H9 (cell line): ENCODE data around the gene POU6F2. TPM values are rescaled to one million over a fixed set of nuclear protein-coding genes. Genes with fewer than 3 reads are reported as not detected.

Experiments
- DNase-seq: peaks from one replicate; pipeline ENCODE4 v3.0.0-alpha.2; 2017
- H2AFZ ChIP-seq: one replicate; pipeline ENCODE4 v1.6.1; 2013; ENCODE audit warnings: mild to moderate bottlenecking, low read length, control low read depth, moderate library complexity
- H2AK5ac ChIP-seq: 2 replicates; pipeline ENCODE4 v1.6.1; 2013; ENCODE audit warnings: low read length, control low read depth, mixed read lengths; ENCODE audit not compliant: insufficient read length
- H2BK120ac ChIP-seq: one replicate; pipeline ENCODE4 v1.6.1; 2013; ENCODE audit warnings: low read depth, mild to moderate bottlenecking, low read length, control low read depth, inconsistent platforms; ENCODE audit not compliant: poor library complexity, severe bottlenecking
- H2BK12ac ChIP-seq: 2 replicates; pipeline ENCODE4 v1.6.1; 2013; ENCODE audit warnings: low read length, control low read depth, mixed read lengths, low read depth; ENCODE audit not compliant: insufficient read length
- H2BK15ac ChIP-seq: 2 replicates; pipeline ENCODE4 v1.6.1; 2013; ENCODE audit warnings: low read depth, low read length, control low read depth
- H2BK20ac ChIP-seq: one replicate; pipeline ENCODE4 v1.6.1; 2013; ENCODE audit warnings: low read depth, mild to moderate bottlenecking, low read length, control low read depth, inconsistent platforms; ENCODE audit not compliant: poor library complexity, severe bottlenecking
- H2BK5ac ChIP-seq: 2 replicates; pipeline ENCODE4 v1.6.1; 2013; ENCODE audit warnings: low read length, control low read depth, mixed read lengths; ENCODE audit not compliant: insufficient read length
- H3K14ac ChIP-seq: 2 replicates; pipeline ENCODE4 v1.6.1; 2013; ENCODE audit warnings: low read length, control low read depth; ENCODE audit not compliant: insufficient read depth
- H3K18ac ChIP-seq: 2 replicates; pipeline ENCODE4 v1.6.1; 2013; ENCODE audit warnings: low read depth, mild to moderate bottlenecking, mixed read lengths, low read length, control low read depth; ENCODE audit not compliant: insufficient read length
- H3K23ac ChIP-seq: 2 replicates; pipeline ENCODE4 v1.6.1; 2013; ENCODE audit warnings: low read length, control low read depth, mixed read lengths, low read depth; ENCODE audit not compliant: insufficient read length
- H3K23me2 ChIP-seq: 2 replicates; pipeline ENCODE4 v1.6.1; 2013; ENCODE audit warnings: low read depth, mild to moderate bottlenecking, mixed read lengths, low read length, control low read depth; ENCODE audit not compliant: insufficient read length, poor library complexity, severe bottlenecking
- H3K27ac ChIP-seq: 2 replicates; pipeline ENCODE4 v1.5.1; 2013; ENCODE audit warnings: low read length, control low read depth, mixed read lengths, low read depth; ENCODE audit not compliant: insufficient read length
- H3K27me3 ChIP-seq: 2 replicates; pipeline ENCODE4 v1.6.1; 2013; ENCODE audit warnings: low read length, control low read depth, inconsistent platforms; ENCODE audit not compliant: insufficient read depth
- H3K4ac ChIP-seq: 2 replicates; pipeline ENCODE4 v1.6.1; 2013; ENCODE audit warnings: low read depth, mild to moderate bottlenecking, control low read depth, inconsistent platforms, low read length, moderate library complexity
- H3K4me1 ChIP-seq: 2 replicates; pipeline ENCODE4 v1.6.1; 2013; ENCODE audit warnings: low read length, control low read depth, inconsistent platforms; ENCODE audit not compliant: insufficient read depth
- H3K4me2 ChIP-seq: 2 replicates; pipeline ENCODE4 v1.6.1; 2013; ENCODE audit warnings: low read length, control low read depth, mixed read lengths; ENCODE audit not compliant: insufficient read length, insufficient read depth
- H3K56ac ChIP-seq: 2 replicates; pipeline ENCODE4 v1.6.1; 2013; ENCODE audit warnings: low read depth, mild to moderate bottlenecking, mixed read lengths, low read length, control low read depth; ENCODE audit not compliant: insufficient read length
- H3K79me1 ChIP-seq: 2 replicates; pipeline ENCODE4 v1.6.1; 2013; ENCODE audit warnings: low read depth, mild to moderate bottlenecking, moderate library complexity, low read length, control low read depth, inconsistent platforms; ENCODE audit not compliant: insufficient read depth, poor library complexity, severe bottlenecking
- H3K79me2 ChIP-seq: 2 replicates; pipeline ENCODE4 v1.6.1; 2013; ENCODE audit warnings: low read length, control low read depth, inconsistent platforms; ENCODE audit not compliant: insufficient read depth
- H3K9ac ChIP-seq: 2 replicates; pipeline ENCODE4 v1.6.1; 2013; ENCODE audit warnings: low read length, control low read depth, mixed read lengths; ENCODE audit not compliant: insufficient read length; ENCODE audit errors: extremely low read depth
- H3K9me3 ChIP-seq: one replicate; pipeline ENCODE4 v1.6.1; 2013; ENCODE audit warnings: low read depth, low read length, inconsistent platforms; ENCODE audit not compliant: control insufficient read depth
- H3T11ph ChIP-seq: one replicate; pipeline ENCODE4 v1.6.1; 2013; ENCODE audit warnings: mild to moderate bottlenecking, low read length, control low read depth, inconsistent platforms
- H4K20me1 ChIP-seq: one replicate; pipeline ENCODE4 v1.6.1; 2013; ENCODE audit not compliant: control insufficient read depth, insufficient read length, insufficient read depth
- H4K5ac ChIP-seq: 2 replicates; pipeline ENCODE4 v1.6.1; 2013; ENCODE audit warnings: low read depth, mild to moderate bottlenecking, mixed read lengths, low read length, control low read depth; ENCODE audit not compliant: insufficient read length
- H4K8ac ChIP-seq: replicated peaks from 2 replicates; pipeline ENCODE4 v1.6.1; 2013; ENCODE audit warnings: low read length, control low read depth, mixed read lengths, low read depth; ENCODE audit not compliant: insufficient read length
- H4K91ac ChIP-seq: 2 replicates; pipeline ENCODE4 v1.6.1; 2013; ENCODE audit warnings: low read depth, mild to moderate bottlenecking, moderate library complexity, mixed read lengths, low read length, control low read depth; ENCODE audit not compliant: insufficient read length
- H3K27ac Mint-ChIP-seq, 3 experiments: 2 replicates in 2 of 3; 3 replicates in 1 of 3; pipeline ENCODE4 v1.8.0; 2020 to 2021; ENCODE audit warnings: mixed read lengths in 3 of 3, mild to moderate bottlenecking in 1 of 3, moderate library complexity in 1 of 3
- H3K27me3 Mint-ChIP-seq: 2 replicates; pipeline ENCODE4 v1.8.0; 2021; ENCODE audit warnings: low read depth, mild to moderate bottlenecking, moderate library complexity, mixed read lengths
- H3K36me3 Mint-ChIP-seq, 3 experiments: 2 replicates in 2 of 3; 3 replicates in 1 of 3; pipeline ENCODE4 v1.8.0; 2020 to 2021; ENCODE audit warnings: low read depth in 3 of 3, mixed read lengths in 3 of 3; ENCODE audit not compliant: insufficient read depth in 1 of 3
- H3K4me1 Mint-ChIP-seq, 2 experiments: 2 replicates each; pipeline ENCODE4 v1.8.0; 2020; ENCODE audit warnings: mixed read lengths in 2 of 2
- H3K4me3 Mint-ChIP-seq, 2 experiments: 2 replicates in 1 of 2; 3 replicates in 1 of 2; pipeline ENCODE4 v1.8.0; 2020 to 2021; ENCODE audit warnings: mild to moderate bottlenecking in 2 of 2, mixed read lengths in 2 of 2, moderate library complexity in 1 of 2
- H3K9me3 Mint-ChIP-seq, 2 experiments: 2 replicates in 1 of 2; 3 replicates in 1 of 2; pipeline ENCODE4 v1.8.0; 2020; ENCODE audit warnings: mild to moderate bottlenecking in 2 of 2, mixed read lengths in 2 of 2, moderate library complexity in 1 of 2
- CTCF ChIP-seq: fragments of 200-600 bp; sonication (generic); conservative IDR thresholded peaks from 3 replicates; pipeline ENCODE4 v1.8.0; 2021; ENCODE audit warnings: antibody characterized with exemption, mild to moderate bottlenecking
- WGBS: extraction: QIAGEN DNeasy Blood & Tissue Kit; methylation state at CpG from one replicate; pipeline ENCODE4 v1.1.7; 2013; ENCODE audit warnings: missing lambda C conversion rate, low lambda C conversion rate, mixed read lengths; ENCODE audit not compliant: insufficient read length; ENCODE audit errors: extremely low coverage; 5-methylcytosine and 5-hydroxymethylcytosine counted together
- total RNA-seq: library from RNA; stranded (reverse); gene quantifications from 2 replicates; pipeline ENCODE4 v1.2.1, GENCODE V29; 2021

POU6F2 gene
- total RNA-seq, 1 experiment from 2014 or later = 1.9 TPM

- no peak overlapping the region for H3K14ac ChIP-seq
- H3K36me3 Mint-ChIP-seq = no peaks in the 10 kb centered on the region
- no peak overlapping the region for H2BK12ac ChIP-seq
- H3K4me1 ChIP-seq = no peaks in the 10 kb centered on the region
- no peaks in the 10 kb centered on the region for H4K20me1 ChIP-seq
- no peak overlapping the region for H4K91ac ChIP-seq
- no peaks in the 10 kb centered on the region for H3K27me3 Mint-ChIP-seq
- TF ChIP-seq CTCF = no peak
- H3K56ac ChIP-seq = no peak overlapping the region
- H3K27ac ChIP-seq = no peak overlapping the region
- no peaks in the 10 kb centered on the region for H3K23me2 ChIP-seq
- no peak overlapping the region for H3K23ac ChIP-seq
- H2BK15ac ChIP-seq = no peak overlapping the region
- no peaks in the 10 kb centered on the region for H3K79me1 ChIP-seq
- no peak overlapping the region for H2BK20ac ChIP-seq
- no peak overlapping the region for H2BK120ac ChIP-seq
- H3T11ph ChIP-seq = no peak overlapping the region
- no peaks in the 10 kb centered on the region; a peak in 1 of 5 replicates for H3K9me3 Mint-ChIP-seq
- no peak overlapping the region for H3K18ac ChIP-seq
- no peak overlapping the region for H3K27ac Mint-ChIP-seq
- H3K27me3 ChIP-seq = no peaks in the 10 kb centered on the region
- no peak overlapping the region for H2AK5ac ChIP-seq
- peaks cover 8 to 11% of the 10 kb centered on the region in 2 experiments; a peak in 3 of 4 replicates for H3K4me1 Mint-ChIP-seq
- no peak overlapping the region for H3K4me3 Mint-ChIP-seq
- no peak overlapping the region for H3K4me2 ChIP-seq
- no peak overlapping the region for H2AFZ ChIP-seq
- no peak overlapping the region for H3K4ac ChIP-seq
- H4K5ac ChIP-seq = no peak overlapping the region
- no CpG with 5 or more reads among the region's 2 CpGs for WGBS
- H4K8ac ChIP-seq = no peak overlapping the region
- H3K79me2 ChIP-seq = no peaks in the 10 kb centered on the region
- DNase-seq = no peak
- H3K9ac ChIP-seq = no peak overlapping the region
- no peaks in the 10 kb centered on the region for H3K9me3 ChIP-seq
- H2BK5ac ChIP-seq = no peak overlapping the region
Measured at GRCh38 chr7:39128287-39128843, 150.7 kb downstream of the POU6F2 start.
